CD4-positive, alpha-beta T cell treated with Interleukin-4 for 4 hours (primary cell): ENCODE data around the gene CLEC3B.
"Not testable (repeated sequence)": the region's sequence is repeated elsewhere in the genome, so short reads cannot be mapped to it uniquely, and the experiment has no call there.

Source experiments
- DNase-seq: peaks from one replicate; pipeline ENCODE4 v3.0.0-alpha.2; 2020

Gene CLEC3B

GRCh38 chr3:45026038-45026437 lies at the start of gene CLEC3B:
Gene CLEC3B, plus strand, starts transcription at chr3:45026303. Its CDS starts 60 bp downstream, at chr3:45026363.
- no peak for DNase-seq

DNA sequence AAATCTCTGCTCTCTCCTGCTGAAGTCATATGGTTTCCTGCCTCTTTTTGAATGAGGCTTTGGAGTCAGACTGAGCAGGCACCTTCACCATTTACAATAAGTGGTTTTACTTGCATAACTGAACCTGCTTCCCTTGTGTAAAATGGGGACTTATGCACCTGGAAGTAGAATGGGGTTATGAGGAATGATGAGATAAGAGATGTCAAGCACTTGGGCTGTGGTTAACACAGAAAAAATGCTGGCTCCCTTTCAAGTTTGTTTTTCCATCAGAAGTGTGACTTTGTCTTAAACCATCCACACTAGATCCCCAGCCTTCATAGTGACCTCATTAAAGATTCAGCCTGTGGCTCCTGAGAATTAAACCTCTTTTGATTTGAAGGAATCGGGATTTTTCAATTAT lies 44.9 kb upstream of the CLEC3B start:
- no peak for DNase-seq

DNA sequence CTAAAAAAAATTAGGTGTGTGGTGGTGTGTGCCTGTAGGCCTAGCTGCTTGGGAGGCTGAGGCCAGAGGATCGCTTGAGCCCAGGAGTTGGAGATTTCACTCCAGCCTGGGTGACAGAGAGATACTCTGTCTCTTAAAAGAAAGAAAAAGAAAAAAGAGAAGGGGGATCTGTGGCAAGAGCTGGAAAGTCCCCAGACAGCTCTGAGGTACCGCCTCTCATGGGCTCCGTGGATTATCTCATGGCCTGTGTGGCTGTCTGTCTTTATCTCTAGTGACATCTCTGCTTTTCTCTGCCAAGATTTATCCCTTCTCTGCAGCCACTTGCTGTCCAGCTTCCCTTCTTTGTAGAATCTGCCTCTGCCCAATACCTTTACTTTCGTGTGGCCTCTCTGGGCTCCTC lies 44.4 kb upstream of the CLEC3B start:
- peak; percentile 11 for DNase-seq

- DNase-seq, result no peak
Measured at GRCh38 chr3:44982817-44983216, 43.3 kb upstream of the CLEC3B start.

- no peak for DNase-seq
Measured at GRCh38 chr3:44983484-44983941, 42.6 kb upstream of the CLEC3B start.

- no peak for DNase-seq
Measured at GRCh38 chr3:44984335-44984734, 41.8 kb upstream of the CLEC3B start.

- DNase-seq, result not testable (repeated sequence)
Measured at GRCh38 chr3:44986330-44986729, 39.8 kb upstream of the CLEC3B start.

GRCh38 chr3:44987332-44987731 lies 38.8 kb upstream of the CLEC3B start:
- DNase-seq, result no peak

- peak; percentile 21 for DNase-seq
Measured at GRCh38 chr3:44988073-44988472, 38.0 kb upstream of the CLEC3B start.

- no peak for DNase-seq
Measured at GRCh38 chr3:44989141-44989540, 37.0 kb upstream of the CLEC3B start.

DNA sequence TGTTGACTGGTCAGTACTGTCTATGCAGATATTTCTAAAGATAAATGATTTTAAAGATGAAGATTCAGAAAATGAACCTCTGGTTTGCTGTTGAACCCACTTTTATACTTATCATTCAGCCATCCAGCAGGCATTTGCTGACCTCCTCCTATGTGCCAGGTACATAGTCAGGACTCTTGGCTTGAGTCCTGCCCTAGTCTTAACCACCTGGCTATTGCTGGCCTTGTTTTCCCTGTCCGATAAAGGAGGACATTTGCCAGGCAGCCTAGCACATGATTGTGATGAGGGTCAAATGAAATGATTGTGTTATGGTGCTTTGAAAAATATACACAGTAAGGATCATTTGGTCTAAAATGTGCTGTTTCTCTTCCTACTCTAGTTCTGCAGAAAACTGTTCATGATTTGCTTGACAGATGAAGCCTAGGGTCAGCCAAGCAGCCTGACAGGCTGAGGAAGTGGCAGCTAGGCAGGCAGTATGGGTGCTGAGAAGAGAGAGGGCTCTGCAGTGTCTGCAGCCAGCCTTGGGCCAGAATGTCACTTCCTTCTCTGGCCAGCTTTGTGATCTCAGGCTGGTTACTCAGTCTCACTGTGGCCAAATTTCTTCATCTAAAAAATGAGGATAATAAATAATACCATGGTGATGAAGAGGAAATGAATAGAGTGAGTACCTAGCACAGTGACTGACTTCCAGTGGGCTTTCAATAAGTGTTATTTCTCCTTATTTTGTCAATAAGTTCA lies 36.3 kb upstream of the CLEC3B start:
- no peak for DNase-seq

DNA sequence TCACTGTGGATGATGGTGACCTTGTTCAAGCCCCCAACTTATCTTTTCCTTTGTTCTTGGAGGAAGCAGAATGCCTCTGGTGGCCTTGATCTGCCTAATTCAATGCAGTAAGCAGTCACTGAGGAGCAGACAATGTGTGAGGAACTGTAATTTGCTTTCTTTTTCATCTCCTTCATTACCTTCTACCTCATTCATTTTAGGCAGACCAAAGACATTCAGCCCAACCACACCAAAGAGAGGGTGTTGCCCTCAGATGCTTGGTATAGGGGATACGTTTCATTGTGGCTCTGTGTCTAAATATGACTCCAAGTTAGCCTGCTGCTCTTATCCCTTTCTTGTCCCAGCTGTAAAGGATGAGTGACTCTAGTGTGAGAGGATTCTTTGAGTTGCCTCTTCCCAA lies 34.8 kb upstream of the CLEC3B start:
- no peak for DNase-seq

DNA sequence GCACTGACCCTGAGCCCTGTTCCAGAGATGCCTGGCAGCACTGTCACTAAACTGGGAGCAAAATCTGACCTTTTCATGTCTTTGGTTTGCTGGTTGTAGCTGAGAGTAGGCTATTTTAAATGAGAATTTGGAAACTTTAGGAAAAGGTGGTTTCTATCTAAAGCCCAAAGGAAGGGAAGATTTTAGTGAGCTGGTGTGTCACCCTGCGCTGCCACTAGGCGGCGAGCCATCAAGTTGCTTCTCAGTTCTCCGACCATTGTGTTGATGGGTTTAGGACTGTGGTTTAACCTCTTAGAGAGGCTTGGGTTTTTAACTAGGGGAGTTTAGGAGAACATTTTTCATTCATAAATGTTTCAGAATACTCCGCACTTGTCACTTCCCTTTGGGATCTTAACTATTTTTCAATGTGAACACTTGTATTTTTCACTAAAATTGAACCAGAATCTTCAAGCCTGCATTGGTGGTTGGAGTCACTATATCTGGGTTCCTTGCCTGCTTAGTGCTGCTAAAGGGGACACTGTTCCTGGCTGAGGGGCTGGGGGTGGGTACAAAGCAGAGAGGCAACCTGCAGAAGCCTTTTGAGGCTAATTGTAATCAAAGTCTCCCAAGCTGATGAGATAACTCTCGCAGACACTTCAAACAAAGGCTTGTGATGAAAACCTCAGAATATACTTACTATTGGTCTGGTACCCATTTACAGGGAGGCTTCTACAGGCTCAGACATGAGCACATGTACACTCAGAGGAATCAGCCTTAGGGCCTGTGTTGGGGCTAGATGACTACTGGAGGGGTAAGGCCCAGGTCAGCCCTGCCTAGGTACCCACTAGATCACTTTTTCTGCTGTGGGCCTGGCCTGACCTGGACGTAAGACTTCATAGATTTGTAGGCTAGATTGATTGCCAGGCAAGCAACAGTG lies 33.3 kb upstream of the CLEC3B start:
- DNase-seq, result peak; percentile 14

GRCh38 chr3:44993471-44994205 lies 32.5 kb upstream of the CLEC3B start:
- DNase-seq, result no peak

GRCh38 chr3:44995142-44995770 lies 30.8 kb upstream of the CLEC3B start:
- DNase-seq, result no peak

GRCh38 chr3:44996556-44996969 lies 29.5 kb upstream of the CLEC3B start:
- DNase-seq, result no peak

GRCh38 chr3:44999782-45000181 lies 26.3 kb upstream of the CLEC3B start:
- DNase-seq, result no peak

DNA sequence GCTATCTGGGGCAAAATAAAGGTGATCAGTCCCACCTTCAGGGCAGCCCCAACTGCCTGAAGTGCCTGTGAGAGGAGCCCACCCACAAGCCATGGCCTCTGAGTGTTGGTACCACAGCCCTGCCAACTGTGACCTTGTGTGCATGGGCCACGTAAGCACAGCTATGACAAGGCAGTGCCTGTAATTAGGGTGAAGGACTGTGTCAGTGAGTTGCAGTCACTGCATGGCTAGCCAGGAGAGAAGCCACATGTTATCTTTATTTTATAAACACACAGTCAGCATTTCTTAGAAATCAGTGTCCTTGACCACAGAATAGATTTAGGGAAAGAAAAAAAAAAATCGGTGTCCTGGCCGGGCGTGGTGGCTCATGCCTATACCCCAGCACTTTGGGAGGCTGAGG lies 25.3 kb upstream of the CLEC3B start:
- DNase-seq, result no peak

DNA sequence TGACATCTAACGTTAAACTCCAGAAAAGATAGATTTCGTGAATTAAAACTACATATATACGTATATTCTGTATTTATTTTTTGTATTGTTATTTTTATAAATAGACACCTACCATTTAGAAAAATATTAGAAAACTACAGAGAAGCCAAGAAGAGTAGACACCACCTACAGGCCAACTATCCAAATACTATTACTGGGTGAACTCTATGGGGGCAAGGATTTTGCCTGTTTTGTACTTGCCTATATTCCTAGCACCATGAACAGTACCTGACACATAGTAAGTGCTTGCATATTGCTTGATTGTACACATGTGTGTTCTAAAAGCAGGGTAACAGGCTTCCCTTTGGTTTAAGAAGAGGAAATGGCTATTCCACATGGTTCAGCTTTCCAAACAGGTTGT lies 24.4 kb upstream of the CLEC3B start:
- DNase-seq, result no peak

DNA sequence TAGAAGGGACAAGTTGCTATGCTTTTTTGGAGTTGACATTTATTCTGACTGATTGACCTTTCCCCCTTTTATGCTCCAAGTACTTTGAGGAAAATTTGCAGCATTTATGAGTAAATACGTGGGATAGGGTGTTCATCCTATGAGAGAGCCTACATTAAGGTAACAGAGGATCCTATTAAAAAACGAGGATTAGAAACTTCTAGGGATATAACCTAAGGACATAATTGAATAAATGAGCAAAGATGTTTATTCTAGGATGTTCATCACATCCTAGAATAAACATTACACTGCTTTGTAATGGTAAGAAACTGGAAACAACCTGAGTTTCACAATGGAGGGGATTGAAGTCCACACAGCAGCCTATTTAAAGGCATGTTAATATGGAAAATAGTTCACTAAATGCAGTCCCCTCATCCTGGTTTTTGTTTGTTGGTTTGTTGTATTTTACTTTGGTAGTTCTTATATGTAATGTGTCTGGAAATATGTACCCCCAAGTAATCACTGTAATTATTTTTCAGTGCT lies 23.9 kb upstream of the CLEC3B start:
- no peak for DNase-seq

DNA sequence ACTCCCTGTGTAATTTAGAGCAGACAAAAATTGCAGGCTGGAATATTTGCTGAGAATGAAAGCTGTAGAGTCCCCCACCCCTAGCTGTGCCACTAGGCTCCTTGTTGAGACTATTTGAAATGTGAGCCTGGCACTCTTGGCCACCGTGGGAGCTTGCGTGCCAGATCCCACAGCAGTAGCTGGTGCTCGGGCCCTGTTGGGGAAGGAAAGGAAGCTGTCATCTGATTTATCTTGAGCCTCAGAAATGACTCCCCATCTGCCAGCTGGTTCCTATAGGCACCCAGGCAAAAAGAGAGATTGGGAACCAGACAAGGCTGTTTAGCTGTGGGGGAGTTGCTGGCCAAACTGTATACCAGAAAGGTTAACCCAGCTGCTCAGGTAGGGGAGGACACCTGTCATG lies 23.4 kb upstream of the CLEC3B start:
- DNase-seq, result no peak

DNA sequence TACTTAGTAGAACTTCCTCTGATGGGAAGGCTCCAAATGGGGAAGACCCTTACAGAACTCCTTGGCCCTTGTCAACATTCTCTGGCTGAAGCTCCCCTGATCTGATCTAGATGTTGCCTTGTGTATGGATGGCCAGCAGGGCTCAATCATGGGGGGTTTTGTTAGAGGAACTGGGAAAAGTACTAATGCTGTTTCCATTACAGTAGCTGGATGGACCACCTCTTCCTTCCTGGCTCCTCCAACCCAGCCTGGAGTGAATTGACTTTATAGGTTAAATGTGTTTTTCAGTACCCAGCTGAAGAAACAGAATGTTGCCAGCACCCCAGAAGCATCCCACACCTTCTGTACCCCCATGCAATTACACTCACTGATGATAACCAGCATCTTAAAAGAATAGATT lies 22.7 kb upstream of the CLEC3B start:
- DNase-seq, result no peak

GRCh38 chr3:45003859-45004258 lies 22.2 kb upstream of the CLEC3B start:
- no peak for DNase-seq
